KMS-11 (cell line): ENCODE measurements around the gene SUGCT.

Experiments
- H2AFZ ChIP-seq: fragments of 200-600 bp; sonication (generic); 2 replicates; pipeline ENCODE4 v1.6.1; 2016; ENCODE audit warnings: antibody characterized with exemption, mixed run types, low read depth
- H3K27ac ChIP-seq: fragments of 200-600 bp; sonication (generic); 2 replicates; pipeline ENCODE4 v1.6.1; 2016; ENCODE audit warnings: mild to moderate bottlenecking, mixed run types
- H3K27me3 ChIP-seq: fragments of 200-600 bp; sonication (generic); 2 replicates; pipeline ENCODE4 v1.6.1; 2017; ENCODE audit warnings: mild to moderate bottlenecking, low read depth, mixed run types, moderate library complexity; ENCODE audit not compliant: insufficient read depth
- H3K36me3 ChIP-seq: fragments of 200-600 bp; sonication (generic); 2 replicates; pipeline ENCODE4 v1.6.1; 2017; ENCODE audit warnings: mild to moderate bottlenecking, mixed run types; ENCODE audit not compliant: insufficient read depth
- H3K4me1 ChIP-seq: fragments of 200-600 bp; sonication (generic); 2 replicates; pipeline ENCODE4 v1.6.1; 2016; ENCODE audit warnings: mild to moderate bottlenecking, low read depth, mixed run types; ENCODE audit not compliant: poor library complexity, severe bottlenecking
- H3K4me2 ChIP-seq: fragments of 200-600 bp; sonication (generic); 2 replicates; pipeline ENCODE4 v1.7.0; 2016; ENCODE audit warnings: mild to moderate bottlenecking, mixed run types
- H3K4me3 ChIP-seq: fragments of 200-600 bp; sonication (generic); IDR thresholded peaks from 2 replicates; pipeline ENCODE4 v1.6.1; 2017; ENCODE audit warnings: low read depth, low read length, mixed read lengths; ENCODE audit not compliant: insufficient read depth
- H3K79me2 ChIP-seq: fragments of 200-600 bp; sonication (generic); 2 replicates; pipeline ENCODE4 v1.6.1; 2016; ENCODE audit warnings: low read depth, mixed run types; ENCODE audit not compliant: insufficient read depth
- H3K9ac ChIP-seq: fragments of 200-600 bp; sonication (generic); 2 replicates; pipeline ENCODE4 v1.6.1; 2016; ENCODE audit warnings: mild to moderate bottlenecking, mixed run types
- H4K20me1 ChIP-seq: fragments of 200-600 bp; sonication (generic); 2 replicates; pipeline ENCODE4 v1.6.1; 2016; ENCODE audit warnings: mild to moderate bottlenecking, mixed run types; ENCODE audit not compliant: insufficient read depth
- TF ChIP-seq, protein P1 (sequence below): fragments of 200-600 bp; sonication (generic); conservative IDR thresholded peaks from 2 replicates; pipeline ENCODE4 v1.6.1; 2017; ENCODE audit warnings: low read depth, mild to moderate bottlenecking, antibody characterized with exemption, low read length, moderate library complexity, mixed read lengths

Gene SUGCT

DNA sequence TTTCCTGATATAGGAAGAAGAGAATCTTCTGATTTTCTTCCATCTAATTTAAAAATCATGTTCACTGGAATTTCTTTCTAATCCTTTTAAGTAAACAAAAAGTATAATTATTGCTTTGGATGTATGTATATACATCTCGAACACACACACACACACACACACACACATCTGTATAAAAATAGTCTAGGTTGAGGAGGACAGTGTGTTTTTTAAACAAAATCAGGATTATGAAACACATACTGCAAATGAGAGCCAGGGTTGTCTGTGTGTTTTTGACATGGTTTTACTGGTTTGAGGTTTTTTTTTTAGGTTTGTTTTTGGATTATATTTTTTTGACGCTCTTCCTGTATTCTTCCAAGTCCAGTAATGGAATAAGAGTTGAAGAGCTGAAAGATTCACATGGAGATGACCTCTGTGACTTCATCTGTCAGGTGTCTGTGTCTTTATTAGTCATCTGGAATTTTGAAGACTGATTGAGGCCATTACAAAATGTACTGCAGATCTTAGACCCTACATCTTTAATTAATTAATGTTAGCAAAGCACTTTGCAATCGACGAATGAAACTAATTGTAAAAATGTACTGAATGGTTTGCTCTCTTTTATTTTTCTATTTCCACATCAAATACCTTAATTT is 237.1 kb downstream of the SUGCT start:
- no peak overlapping the region for H3K27ac ChIP-seq
- H3K79me2 ChIP-seq: no peaks in the 10 kb centered on the region
- H4K20me1 ChIP-seq: no peaks in the 10 kb centered on the region
- H3K9ac ChIP-seq: no peak overlapping the region
- H3K36me3 ChIP-seq: no peaks in the 10 kb centered on the region
- H3K4me3 ChIP-seq: no peak overlapping the region
- no peak overlapping the region for H3K4me2 ChIP-seq
- TF ChIP-seq, protein P1, sequence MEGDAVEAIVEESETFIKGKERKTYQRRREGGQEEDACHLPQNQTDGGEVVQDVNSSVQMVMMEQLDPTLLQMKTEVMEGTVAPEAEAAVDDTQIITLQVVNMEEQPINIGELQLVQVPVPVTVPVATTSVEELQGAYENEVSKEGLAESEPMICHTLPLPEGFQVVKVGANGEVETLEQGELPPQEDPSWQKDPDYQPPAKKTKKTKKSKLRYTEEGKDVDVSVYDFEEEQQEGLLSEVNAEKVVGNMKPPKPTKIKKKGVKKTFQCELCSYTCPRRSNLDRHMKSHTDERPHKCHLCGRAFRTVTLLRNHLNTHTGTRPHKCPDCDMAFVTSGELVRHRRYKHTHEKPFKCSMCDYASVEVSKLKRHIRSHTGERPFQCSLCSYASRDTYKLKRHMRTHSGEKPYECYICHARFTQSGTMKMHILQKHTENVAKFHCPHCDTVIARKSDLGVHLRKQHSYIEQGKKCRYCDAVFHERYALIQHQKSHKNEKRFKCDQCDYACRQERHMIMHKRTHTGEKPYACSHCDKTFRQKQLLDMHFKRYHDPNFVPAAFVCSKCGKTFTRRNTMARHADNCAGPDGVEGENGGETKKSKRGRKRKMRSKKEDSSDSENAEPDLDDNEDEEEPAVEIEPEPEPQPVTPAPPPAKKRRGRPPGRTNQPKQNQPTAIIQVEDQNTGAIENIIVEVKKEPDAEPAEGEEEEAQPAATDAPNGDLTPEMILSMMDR: no peak
- no peak overlapping the region for H2AFZ ChIP-seq
- H3K4me1 ChIP-seq: no peaks in the 10 kb centered on the region
- H3K27me3 ChIP-seq: no peaks in the 10 kb centered on the region

DNA sequence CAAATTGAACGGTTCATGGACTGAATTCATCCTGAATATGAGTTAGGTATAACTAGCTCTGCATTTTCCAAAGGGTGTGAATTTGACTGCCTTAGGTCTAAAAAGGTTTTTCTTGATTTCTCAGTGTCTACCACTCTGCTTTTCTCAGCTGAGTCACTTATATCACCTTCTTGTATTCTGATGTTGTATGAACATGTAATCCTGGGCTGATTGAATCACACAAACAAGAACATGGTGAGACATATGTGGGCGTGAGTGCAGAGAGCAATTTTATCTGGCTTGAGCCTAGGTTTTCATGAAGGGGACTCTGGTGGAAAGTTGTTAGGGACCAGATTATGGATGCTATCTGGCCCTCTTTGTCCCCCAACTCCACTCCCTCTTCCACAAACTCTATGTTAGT is 239.8 kb downstream of the SUGCT start:
- H3K4me2 ChIP-seq: no peak overlapping the region
- no peaks in the 10 kb centered on the region for H3K27me3 ChIP-seq
- no peaks in the 10 kb centered on the region for H3K79me2 ChIP-seq
- H3K4me1 ChIP-seq: no peaks in the 10 kb centered on the region
- TF ChIP-seq, protein P1: no peak
- no peak overlapping the region for H2AFZ ChIP-seq
- no peak overlapping the region for H3K27ac ChIP-seq
- H3K36me3 ChIP-seq: no peaks in the 10 kb centered on the region
- H4K20me1 ChIP-seq: no peaks in the 10 kb centered on the region
- no peak overlapping the region for H3K4me3 ChIP-seq
- no peak overlapping the region for H3K9ac ChIP-seq

DNA sequence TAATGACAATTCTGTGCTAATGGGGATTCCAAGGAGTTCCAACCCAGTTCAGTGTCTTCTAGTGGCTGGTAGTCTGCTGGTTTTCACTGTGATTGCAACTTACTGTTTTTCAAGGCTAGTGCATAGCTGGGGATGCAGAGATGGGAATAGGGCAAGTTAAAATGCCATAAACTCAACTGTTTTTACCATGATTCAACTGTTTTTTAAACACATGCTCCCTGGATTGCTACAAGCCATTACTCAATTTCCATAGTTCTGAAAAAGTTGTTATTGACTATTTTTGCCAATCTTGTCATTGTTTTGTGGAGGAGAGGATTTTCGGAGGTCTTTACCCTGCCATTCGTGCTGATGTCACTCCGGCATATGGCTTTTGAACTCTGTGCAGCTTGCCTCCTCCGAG is 245.3 kb downstream of the SUGCT start:
- Histone ChIP-seq H3K4me2 (no peak overlapping the region), H2AFZ (no peak overlapping the region), H3K79me2 (no peaks in the 10 kb centered on the region), H3K4me3 (no peak overlapping the region), H3K9ac (no peak overlapping the region), H3K36me3 (no peaks in the 10 kb centered on the region), H4K20me1 (no peaks in the 10 kb centered on the region), H3K4me1 (no peaks in the 10 kb centered on the region), H3K27me3 (no peaks in the 10 kb centered on the region), H3K27ac (no peak overlapping the region)
- TF ChIP-seq, protein P1: no peak

DNA sequence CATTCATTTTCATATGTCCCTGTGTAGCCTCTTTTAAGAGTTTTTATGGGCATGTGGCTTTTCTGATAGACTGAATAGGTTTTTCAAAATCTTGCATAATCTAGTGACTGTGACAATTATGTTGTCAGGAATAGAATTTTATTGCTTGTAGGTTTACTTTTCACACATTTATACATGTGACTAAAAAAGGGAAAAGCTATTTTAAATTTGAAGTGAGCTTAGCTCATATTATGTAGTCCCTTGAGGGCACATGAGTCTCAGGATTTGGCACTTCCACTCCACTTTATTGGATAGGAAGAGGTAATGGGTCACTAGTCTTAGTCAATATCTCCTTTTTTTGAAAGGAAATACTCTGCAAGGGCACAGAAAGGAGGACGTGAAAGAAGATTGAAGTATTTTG is 247.3 kb downstream of the SUGCT start:
- no peaks in the 10 kb centered on the region for H4K20me1 ChIP-seq
- H3K27ac ChIP-seq: no peak overlapping the region
- TF ChIP-seq, protein P1: no peak
- no peaks in the 10 kb centered on the region for H3K79me2 ChIP-seq
- no peak overlapping the region for H3K4me2 ChIP-seq
- H3K27me3 ChIP-seq: no peaks in the 10 kb centered on the region
- no peaks in the 10 kb centered on the region for H3K36me3 ChIP-seq
- no peak overlapping the region for H3K4me3 ChIP-seq
- H3K4me1 ChIP-seq: no peaks in the 10 kb centered on the region
- no peak overlapping the region for H3K9ac ChIP-seq
- no peak overlapping the region for H2AFZ ChIP-seq
